Stomach smooth muscle (tissue), 2 donors: ENCODE results near the gene CYBA.
A peak's percentile ranks its signal among the peaks of the same experiment; 100 is the strongest.

Experiments used
- H3K27ac ChIP-seq: one replicate; pipeline ENCODE4 v1.7.0; 2013; ENCODE audit warnings: mild to moderate bottlenecking, low read length, inconsistent platforms
- H3K27me3 ChIP-seq, 2 donors: one replicate each; pipeline ENCODE4 v1.7.0; 2013; ENCODE audit warnings: low read length in 2 of 2; ENCODE audit not compliant: insufficient read depth in 2 of 2, control insufficient read depth in 1 of 2
- H3K36me3 ChIP-seq, 2 donors: one replicate each; pipeline ENCODE4 v1.7.0; 2013; ENCODE audit warnings: low read length in 2 of 2; ENCODE audit not compliant: control insufficient read depth in 2 of 2, insufficient read depth in 2 of 2
- H3K4me1 ChIP-seq: one replicate; pipeline ENCODE4 v1.7.0; 2013; ENCODE audit warnings: low read length; ENCODE audit not compliant: control insufficient read depth, insufficient read depth
- H3K4me3 ChIP-seq, 2 donors: one replicate each; pipeline ENCODE4 v1.7.0; 2013; ENCODE audit warnings: low read length in 2 of 2
- H3K9ac ChIP-seq, 2 donors: one replicate each; pipeline ENCODE4 v1.7.0; 2013; ENCODE audit warnings: low read length in 2 of 2, mild to moderate bottlenecking in 1 of 2
- H3K9me3 ChIP-seq, 2 donors: one replicate each; pipeline ENCODE4 v1.7.0; 2013; ENCODE audit warnings: low read length in 2 of 2; ENCODE audit not compliant: control insufficient read depth in 2 of 2
- donor health status: healthy.
- donor health status: Pancreatic carcinoma.

Gene CYBA

DNA sequence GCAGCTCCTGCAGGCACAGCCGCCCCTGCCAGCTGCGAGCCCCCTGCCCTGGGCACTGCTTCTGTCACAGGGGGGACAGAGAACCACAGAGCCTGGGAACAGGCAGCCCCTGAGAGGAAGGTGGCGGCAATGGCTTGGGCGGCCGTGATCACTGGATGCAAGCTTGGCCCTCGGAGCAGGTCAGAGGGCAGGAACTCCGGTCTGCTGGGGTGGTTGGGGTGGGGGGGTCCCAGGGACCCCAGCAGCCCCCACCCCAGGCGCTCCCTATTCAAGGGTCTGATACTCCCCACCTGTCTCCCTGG lies 1.9 kb upstream of the CYBA start:
- Histone ChIP-seq H3K9ac (no peak overlapping the region), H3K27ac (no peak overlapping the region), H3K4me3 (no peak overlapping the region), H3K27me3 (peaks cover 6 to 15% of the 10 kb centered on the region in 2 donors), H3K36me3 (peaks cover 4 to 14% of the 10 kb centered on the region in 2 donors), H3K9me3 (no peaks in the 10 kb centered on the region), H3K4me1 (peaks cover 7% of the 10 kb centered on the region)

DNA sequence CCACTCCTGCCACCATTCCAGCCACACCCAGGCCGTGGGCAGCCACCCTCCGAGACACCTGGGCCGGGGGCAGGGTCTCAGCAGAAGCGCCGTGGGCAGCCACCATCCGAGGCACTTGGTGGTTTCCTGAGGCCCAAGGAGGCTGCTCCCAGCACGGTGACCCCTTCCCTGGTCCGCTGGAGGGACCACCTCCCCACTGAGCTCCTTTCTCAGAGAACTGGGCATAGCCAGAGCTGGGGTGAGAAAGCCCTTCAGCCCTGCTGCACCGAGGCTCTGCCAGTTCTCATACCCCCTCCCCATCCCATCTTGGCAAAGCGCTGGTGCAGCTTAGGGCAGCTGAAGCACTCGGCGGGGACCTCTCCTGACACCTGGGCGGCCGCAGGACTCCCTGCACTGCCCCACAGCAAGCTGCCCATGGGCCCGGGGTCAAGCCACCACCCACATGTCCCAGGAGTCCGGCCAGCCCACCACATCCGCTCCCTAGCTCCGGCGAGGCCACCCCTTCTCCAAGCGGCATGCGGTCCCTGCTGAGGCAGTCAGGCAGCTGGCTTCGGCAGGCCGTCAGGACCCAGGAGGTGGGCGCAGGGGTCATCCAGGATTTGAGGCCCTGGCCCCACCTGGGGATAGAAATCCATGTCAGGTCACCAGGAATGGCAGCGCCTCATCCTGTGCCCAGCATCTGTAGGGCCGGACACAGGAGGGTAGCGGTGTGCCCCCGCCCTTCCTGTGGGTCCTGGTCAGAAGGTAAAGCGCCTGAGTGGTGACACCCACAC lies 1.3 kb upstream of the CYBA start:
- Histone ChIP-seq H3K9me3 (no peaks in the 10 kb centered on the region), H3K4me3 (no peak overlapping the region), H3K9ac (no peak overlapping the region), H3K36me3 (peaks cover 4 to 14% of the 10 kb centered on the region in 2 donors), H3K4me1 (peaks cover 7% of the 10 kb centered on the region), H3K27ac (no peak overlapping the region), H3K27me3 (peaks cover 6 to 15% of the 10 kb centered on the region in 2 donors)

DNA sequence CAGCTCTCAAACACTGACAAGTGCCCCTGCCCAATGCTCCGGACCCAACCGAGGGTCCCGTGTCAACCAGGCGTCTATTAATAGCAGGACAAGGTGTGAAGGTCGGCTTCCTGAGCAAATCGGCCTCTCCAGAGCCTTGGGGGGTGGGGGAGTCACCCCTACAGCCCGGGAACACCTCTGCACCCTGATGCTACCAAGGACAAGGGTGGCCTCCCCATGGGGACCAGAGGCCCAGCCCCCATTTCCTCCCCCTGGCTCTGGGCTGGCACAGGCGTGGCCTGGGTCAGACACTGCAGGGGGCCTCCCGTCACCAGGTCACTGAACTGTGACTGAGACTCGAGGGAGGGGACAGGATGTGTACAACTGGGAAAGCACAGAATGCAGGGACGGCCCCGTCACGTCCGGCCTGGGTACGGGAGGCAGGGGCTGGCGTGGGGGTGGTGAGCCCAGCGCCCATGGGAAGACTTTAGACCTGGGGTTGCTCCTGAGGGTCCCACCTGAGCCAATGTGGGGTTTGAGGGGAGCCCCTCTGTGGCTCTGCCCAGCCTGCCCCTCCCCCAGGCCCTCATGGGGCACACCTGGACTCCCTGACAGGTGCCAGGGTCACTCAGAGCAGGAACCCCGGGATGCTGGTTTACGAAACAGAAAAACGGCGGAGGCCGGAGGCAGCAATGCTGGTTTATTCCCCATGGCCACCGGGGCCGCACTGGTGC lies 579 bp upstream of the CYBA start:
- Histone ChIP-seq H3K9ac (peak overlapping the region in 1 of 2 donors; percentile 26), H3K4me3 (peak overlapping the region in 1 of 2 donors; percentile 59), H3K27me3 (peaks cover 6 to 15% of the 10 kb centered on the region in 2 donors), H3K9me3 (no peaks in the 10 kb centered on the region), H3K27ac (no peak overlapping the region), H3K36me3 (peaks cover 4 to 11% of the 10 kb centered on the region in 2 donors), H3K4me1 (peaks cover 7% of the 10 kb centered on the region)

DNA sequence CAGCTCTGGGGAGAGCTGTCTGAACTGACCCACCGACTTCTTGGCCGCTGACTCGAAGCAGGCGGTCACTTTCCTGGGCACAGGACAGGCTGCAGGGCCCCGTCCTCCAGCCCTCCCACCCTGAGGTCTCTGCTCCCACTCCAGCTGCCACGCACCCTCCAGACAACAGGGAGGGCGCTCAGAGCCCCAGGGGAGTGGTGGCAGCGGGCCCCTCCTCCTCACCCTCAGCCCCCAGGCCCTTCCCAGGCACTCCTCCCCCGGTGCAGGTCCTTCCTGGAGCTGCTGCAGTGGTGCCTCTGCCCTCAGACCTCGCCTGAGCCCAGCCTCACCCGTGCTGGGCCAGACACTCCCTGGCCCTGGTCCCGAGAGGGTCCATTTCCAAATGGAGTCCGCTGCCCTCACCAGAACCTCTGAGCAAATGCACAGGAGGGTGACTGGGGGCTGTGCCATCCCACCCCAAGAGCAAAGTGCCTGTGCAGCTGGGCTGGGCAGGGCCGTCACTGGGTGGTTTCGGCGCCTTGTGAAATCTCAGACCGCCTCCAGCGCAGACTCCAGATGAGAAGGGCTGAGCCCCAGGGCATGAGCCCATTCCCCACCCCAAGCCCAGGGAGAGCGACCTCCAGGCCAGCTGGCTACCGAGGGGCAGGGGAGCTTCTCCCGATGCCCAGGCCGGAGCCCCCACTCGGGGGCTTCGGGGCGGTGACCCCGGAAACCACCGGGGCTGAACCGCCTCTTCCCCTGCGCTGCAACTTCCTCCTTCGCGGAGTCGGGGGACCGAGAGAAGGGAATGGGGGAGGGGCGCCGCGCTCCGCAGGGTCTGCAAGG lies 717 bp downstream of the CYBA start:
- Histone ChIP-seq H3K27me3 (peaks cover 6 to 15% of the 10 kb centered on the region in 2 donors), H3K27ac (no peak overlapping the region), H3K4me3 (peak overlapping the region; percentile 35 to 71), H3K36me3 (peaks cover 3 to 9% of the 10 kb centered on the region in 2 donors), H3K9ac (peak overlapping the region; percentile 21 to 42), H3K9me3 (no peaks in the 10 kb centered on the region), H3K4me1 (peaks cover 7% of the 10 kb centered on the region)

DNA sequence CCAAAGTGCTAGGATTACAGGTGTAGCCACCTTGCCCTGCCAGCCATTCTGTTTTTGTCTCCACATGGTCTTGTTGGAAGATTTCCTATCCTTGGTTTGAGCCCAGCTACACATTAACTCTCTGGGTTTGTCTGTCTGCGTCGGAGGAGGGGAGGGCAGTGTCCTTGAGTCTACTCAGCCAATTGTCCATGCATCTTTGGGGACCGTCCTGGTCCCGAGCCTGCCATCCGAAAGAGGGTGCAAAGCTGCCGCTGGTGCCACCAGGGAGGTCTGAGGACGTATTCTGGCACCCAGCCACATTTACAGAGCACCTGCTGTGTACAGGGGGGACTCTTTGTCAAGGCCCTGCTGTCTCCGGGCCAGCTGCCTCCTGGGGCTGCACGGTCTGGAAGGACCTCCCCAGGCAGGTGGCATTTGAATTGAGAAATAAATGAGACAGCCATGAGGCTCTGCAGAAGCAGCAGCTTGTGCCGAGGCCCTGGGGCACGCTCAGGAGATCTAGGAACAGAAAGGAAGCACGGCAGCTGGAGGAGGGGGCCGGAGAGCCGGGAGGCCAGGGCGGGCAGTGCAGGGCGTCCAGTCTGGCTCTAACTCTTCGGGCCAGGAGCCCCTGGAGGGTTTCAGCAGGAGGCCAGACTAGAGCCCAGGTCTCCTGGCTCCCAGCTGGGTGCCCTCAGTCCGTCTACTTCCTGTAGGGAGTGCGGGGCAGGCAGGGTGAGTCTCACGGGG lies 1.5 kb downstream of the CYBA start:
- peaks cover 6 to 15% of the 10 kb centered on the region in 2 donors for H3K27me3 ChIP-seq
- H3K36me3 ChIP-seq: peaks cover 0 to 5% of the 10 kb centered on the region in 2 donors
- H3K4me1 ChIP-seq: peaks cover 7% of the 10 kb centered on the region
- H3K27ac ChIP-seq: no peak overlapping the region
- H3K4me3 ChIP-seq: no peak overlapping the region
- no peaks in the 10 kb centered on the region for H3K9me3 ChIP-seq
- H3K9ac ChIP-seq: no peak overlapping the region

DNA sequence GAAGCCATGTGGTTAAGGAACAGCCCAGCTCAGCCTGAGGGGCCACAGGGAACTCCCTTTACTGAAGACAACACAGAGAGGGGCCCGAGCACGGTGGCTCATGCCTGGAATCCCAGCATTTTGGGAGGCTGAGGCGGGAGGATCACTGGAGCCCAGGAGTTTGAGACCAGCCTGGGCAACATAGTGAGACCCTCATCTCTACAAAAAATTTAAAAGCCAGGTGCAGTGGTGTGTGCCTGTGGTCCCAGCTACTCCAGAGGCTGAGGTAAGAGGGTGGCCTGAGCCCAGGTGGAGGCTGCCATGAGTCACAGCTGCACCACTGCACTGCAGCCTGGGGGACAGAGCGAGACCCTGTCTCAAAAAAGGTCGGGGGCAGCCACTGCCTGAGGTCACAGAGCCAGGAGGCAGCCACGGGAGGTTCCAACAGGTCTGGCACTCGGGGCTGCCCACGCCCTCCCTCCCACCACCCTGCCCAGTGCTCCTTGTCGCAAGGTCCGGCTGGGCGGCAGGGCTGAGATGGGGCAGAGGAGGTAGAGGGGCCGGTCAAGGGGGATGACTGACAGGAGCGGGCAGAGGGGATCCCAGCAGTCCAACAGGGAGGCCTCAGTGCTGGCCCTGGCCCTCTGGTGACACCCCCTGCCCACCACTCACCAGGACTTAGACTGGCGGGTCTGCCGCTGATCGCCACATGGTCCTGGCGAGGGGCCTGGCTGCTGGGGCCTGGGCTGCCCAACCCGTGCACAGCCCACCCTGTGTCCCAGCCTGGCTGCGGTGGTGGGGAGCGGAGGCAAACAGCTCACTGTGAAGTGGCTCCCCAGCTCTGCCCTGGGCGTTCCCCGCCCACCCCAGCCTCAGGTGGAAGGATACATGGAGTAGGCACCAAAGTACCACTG lies 3.4 kb downstream of the CYBA start:
- Histone ChIP-seq H3K27ac (no peak overlapping the region), H3K4me1 (peaks cover 7% of the 10 kb centered on the region), H3K36me3 (no peaks in the 10 kb centered on the region), H3K27me3 (peaks cover 6 to 15% of the 10 kb centered on the region in 2 donors), H3K4me3 (no peak overlapping the region), H3K9me3 (no peaks in the 10 kb centered on the region), H3K9ac (no peak overlapping the region)

DNA sequence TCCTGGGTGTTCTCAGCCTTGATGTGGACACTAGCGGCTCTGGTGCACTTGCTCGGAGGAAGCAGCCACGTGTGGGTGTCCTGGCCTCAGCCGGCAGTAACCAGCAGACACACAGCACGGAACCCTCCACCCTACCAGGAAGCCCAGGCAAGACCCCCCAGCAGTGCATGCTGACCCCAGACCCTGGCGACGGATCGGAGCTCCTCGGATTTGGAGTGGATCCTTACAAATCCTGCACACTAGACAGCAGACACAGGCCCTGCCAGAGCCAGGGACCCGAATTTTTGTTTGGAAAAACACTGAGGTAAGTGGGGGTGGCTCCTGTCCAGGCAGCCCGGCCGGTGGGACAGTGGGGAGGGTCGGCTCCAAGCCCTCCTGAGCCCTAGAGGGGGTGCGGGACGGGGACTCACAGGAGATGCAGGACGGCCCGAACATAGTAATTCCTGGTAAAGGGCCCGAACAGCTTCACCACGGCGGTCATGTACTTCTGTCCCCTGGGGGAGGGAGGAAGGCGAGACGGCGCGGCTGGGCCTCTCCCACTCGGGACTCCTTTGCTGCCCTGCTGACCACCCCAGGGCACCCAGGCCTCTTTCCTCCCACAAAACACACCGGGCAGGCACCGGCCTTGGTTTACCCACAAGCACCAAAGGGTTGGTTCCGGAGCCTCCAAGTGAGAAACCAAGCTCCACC lies 4.4 kb downstream of the CYBA start:
- no peak overlapping the region for H3K4me3 ChIP-seq
- no peak overlapping the region for H3K9ac ChIP-seq
- no peaks in the 10 kb centered on the region for H3K36me3 ChIP-seq
- H3K27me3 ChIP-seq: peaks cover 4 to 11% of the 10 kb centered on the region in 2 donors
- no peak overlapping the region for H3K27ac ChIP-seq
- peaks cover 6% of the 10 kb centered on the region for H3K4me1 ChIP-seq
- no peaks in the 10 kb centered on the region for H3K9me3 ChIP-seq

DNA sequence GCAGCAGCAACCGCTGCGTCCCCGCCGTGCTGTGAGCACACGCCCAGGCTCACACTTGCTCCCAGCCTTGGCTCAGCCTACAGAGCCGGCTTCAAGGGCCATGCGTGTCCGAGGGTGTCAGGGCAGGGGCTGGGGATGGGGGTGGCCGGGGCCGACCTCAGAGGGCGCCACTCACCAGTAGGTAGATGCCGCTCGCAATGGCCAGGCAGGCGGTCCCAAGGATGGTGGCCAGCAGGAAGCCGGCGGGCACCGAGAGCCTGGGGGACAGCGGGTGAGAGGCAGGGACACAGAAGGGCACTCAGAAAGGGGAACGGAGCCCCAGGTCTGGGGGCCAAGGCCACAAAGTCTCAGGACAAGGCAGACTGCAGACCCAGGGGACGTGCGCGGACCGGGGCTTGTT lies 4.9 kb downstream of the CYBA start:
- H3K36me3 ChIP-seq: no peaks in the 10 kb centered on the region
- no peak overlapping the region for H3K27ac ChIP-seq
- H3K9ac ChIP-seq: no peak overlapping the region

DNA sequence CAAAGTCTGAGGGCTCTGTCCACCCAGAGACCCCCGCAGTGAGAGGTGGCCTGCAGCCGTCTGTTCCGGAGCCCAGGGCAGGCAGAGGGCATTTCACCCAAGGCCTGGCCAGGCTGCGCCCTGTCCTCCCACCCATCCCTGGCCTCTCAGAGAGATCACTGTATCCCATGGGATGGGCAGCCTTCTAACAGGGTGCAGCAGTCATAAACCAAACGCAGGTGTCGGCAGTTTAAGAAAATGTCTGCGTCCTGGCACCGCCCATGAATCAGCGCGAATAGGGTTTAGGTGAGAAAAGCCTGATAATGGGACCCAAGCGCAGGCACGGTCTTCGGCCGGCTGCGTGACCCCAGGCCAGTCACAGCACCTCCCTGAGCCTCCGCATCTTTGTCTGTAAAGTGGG lies 5.4 kb downstream of the CYBA start:
- H3K4me1 ChIP-seq: peaks cover under 1% of the 10 kb centered on the region
- H3K9me3 ChIP-seq: no peaks in the 10 kb centered on the region
- H3K9ac ChIP-seq: no peak overlapping the region
- H3K4me3 ChIP-seq: no peak overlapping the region
- H3K27ac ChIP-seq: no peak overlapping the region
- no peaks in the 10 kb centered on the region for H3K36me3 ChIP-seq
- peaks cover 4% of the 10 kb centered on the region in 2 donors for H3K27me3 ChIP-seq

More for the DNA sequence above, 4.9 kb downstream of the CYBA start:
- Histone ChIP-seq H3K9me3 (no peaks in the 10 kb centered on the region), H3K4me1 (peaks cover 3% of the 10 kb centered on the region), H3K27me3 (peaks cover 0 to 7% of the 10 kb centered on the region in 2 donors), H3K4me3 (no peak overlapping the region)
